HEK293T (cell line): ENCODE results near the gene TSPAN33.

Source experiments
- CTCF ChIA-PET: fragments of 350-600 bp; formaldehyde crosslinking; extraction: SDS; loops from one replicate; lab custom pipeline; 2021; ENCODE audit warnings: antibody characterized with exemption, inconsistent platforms; lab: Yijun Ruan, JAX
- POLR2A ChIA-PET: fragments of 350-600 bp; formaldehyde crosslinking; extraction: SDS; loops from one replicate; lab custom pipeline; 2020; ENCODE audit warnings: antibody characterized with exemption, inconsistent platforms; lab: Yijun Ruan, JAX
- DNase-seq: peaks from one replicate; pipeline ENCODE4 v3.0.0; 2012; ENCODE audit warnings: mixed read lengths; ENCODE audit errors: extremely low spot score
- BHLHE40 ChIP-seq: fragments of 450-650 bp; IDR thresholded peaks from 2 replicates; pipeline ENCODE4 v1.6.1; 2016; ENCODE audit warnings: mild to moderate bottlenecking, moderate library complexity, borderline replicate concordance
- CTBP1 ChIP-seq: fragments of 450-650 bp; IDR thresholded peaks from 2 replicates; pipeline ENCODE4 v1.6.1; 2016; ENCODE audit warnings: borderline replicate concordance
- ELF4 ChIP-seq: fragments of 450-650 bp; IDR thresholded peaks from 2 replicates; pipeline ENCODE4 v1.6.1; 2017; ENCODE audit warnings: antibody characterized with exemption
- FOXA1 ChIP-seq: fragments of 450-650 bp; IDR thresholded peaks from 2 replicates; pipeline ENCODE4 v1.6.1; 2016; ENCODE audit warnings: mild to moderate bottlenecking
- FOXK2 ChIP-seq: fragments of 450-650 bp; IDR thresholded peaks from 2 replicates; pipeline ENCODE4 v1.6.1; 2016; ENCODE audit warnings: mild to moderate bottlenecking
- FOXM1 ChIP-seq: fragments of 450-650 bp; IDR thresholded peaks from 2 replicates; pipeline ENCODE4 v1.6.1; 2017; ENCODE audit warnings: mild to moderate bottlenecking, borderline replicate concordance
- HDGF ChIP-seq: fragments of 450-650 bp; IDR thresholded peaks from 2 replicates; pipeline ENCODE4 v1.6.1; 2017; ENCODE audit warnings: antibody characterized with exemption, borderline replicate concordance
- L3MBTL2 ChIP-seq: fragments of 450-650 bp; conservative IDR thresholded peaks from 2 replicates; pipeline ENCODE4 v1.6.1; 2016; ENCODE audit warnings: mild to moderate bottlenecking
- LEF1 ChIP-seq: fragments of 450-650 bp; IDR thresholded peaks from 2 replicates; pipeline ENCODE4 v1.6.1; 2017; ENCODE audit warnings: mild to moderate bottlenecking, borderline replicate concordance
- NFRKB ChIP-seq: fragments of 450-650 bp; IDR thresholded peaks from 2 replicates; pipeline ENCODE4 v1.6.1; 2016; ENCODE audit warnings: mild to moderate bottlenecking, moderate library complexity
- PKNOX1 ChIP-seq: fragments of 450-650 bp; IDR thresholded peaks from 2 replicates; pipeline ENCODE4 v1.6.1; 2016
- SP1 ChIP-seq: fragments of 450-650 bp; IDR thresholded peaks from 2 replicates; pipeline ENCODE4 v1.6.1; 2017
- SUZ12 ChIP-seq: fragments of 450-650 bp; IDR thresholded peaks from 2 replicates; pipeline ENCODE4 v1.6.1; 2016; ENCODE audit warnings: mild to moderate bottlenecking
- TARDBP ChIP-seq: fragments of 450-650 bp; IDR thresholded peaks from 2 replicates; pipeline ENCODE4 v1.6.1; 2016
- ZNF384 ChIP-seq: fragments of 450-650 bp; IDR thresholded peaks from 2 replicates; pipeline ENCODE4 v1.6.1; 2016

The TSPAN33 gene

DNA sequence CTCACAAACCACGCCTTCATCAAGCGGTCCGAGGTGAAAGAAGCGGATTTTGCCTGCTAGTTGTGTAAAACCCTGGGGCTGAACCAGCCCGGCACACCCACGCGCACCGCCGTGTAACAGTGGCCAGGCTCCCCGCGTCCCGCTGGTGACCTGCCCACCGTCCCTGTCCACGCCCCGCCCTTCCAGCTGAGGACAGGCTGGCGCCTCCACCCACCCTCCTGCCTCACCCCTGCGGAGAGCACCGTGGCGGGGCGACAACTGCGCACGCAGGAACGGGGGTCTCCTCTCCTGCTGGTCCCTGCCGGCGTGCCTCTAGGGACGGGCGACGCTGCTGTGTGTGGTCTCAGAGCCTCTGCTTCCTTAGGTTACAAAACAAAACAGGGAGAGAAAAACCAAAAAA, 16.9 kb upstream of the TSPAN33 start:
- ChIA-PET CTCF (no interaction called here), POLR2A (no interaction called here)

DNA sequence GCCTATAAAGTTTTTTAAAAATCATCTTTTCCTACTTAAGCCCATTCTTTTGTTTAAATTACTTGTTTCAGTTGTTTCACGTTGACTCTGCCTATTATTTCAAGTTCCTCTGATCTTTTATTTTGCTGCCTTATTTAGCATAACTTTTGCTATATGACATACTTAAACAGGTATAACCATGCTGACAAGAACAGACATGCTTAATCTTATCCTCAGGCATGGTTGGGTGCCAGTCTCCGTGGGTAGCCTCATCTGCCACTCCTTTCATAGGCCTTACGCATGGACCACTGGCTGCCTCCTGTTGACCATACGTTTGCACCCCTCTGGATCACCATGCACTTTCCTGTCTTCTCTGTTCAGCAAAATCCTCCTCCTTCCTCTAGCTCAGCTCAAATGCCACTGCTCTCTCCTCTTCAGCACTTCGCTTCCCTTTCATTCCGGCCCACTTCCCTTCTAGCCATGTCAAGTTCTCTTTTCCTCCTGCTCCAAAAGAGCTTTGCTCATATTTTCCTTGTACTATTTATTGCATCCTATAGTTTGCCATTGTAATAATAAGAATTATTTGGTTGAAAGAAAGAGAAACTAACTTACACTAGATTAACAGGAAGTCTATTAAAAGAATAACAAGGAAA, 10.0 kb upstream of the TSPAN33 start:
- no peak for DNase-seq
- POLR2A ChIA-PET = no interaction called here
- no peak for TF ChIP-seq TARDBP
- CTCF ChIA-PET = no interaction called here

More for the DNA sequence above, 16.9 kb upstream of the TSPAN33 start:
- DNase-seq = no peak
- TF ChIP-seq ELF4 = no peak
- TF ChIP-seq SP1 = no peak
- TF ChIP-seq FOXK2 = no peak
- TF ChIP-seq BHLHE40 = no peak
- no peak for TF ChIP-seq NFRKB
- TF ChIP-seq FOXM1 = no peak
- no peak for TF ChIP-seq CTBP1
- TF ChIP-seq LEF1 = no peak
- TF ChIP-seq L3MBTL2 = no peak
- no peak for TF ChIP-seq PKNOX1

- ChIA-PET CTCF (interaction anchor here (1.1 to 1.2 kb wide), 2 partner anchors 27 to 46 kb away, joined by 3 to 10 read pairs; no protein-coding TSS in a partner anchor), POLR2A (no interaction called here)
- TF ChIP-seq L3MBTL2 (no peak), NFRKB (no peak), FOXK2 (no peak)
- DNase-seq = no peak
Measured at GRCh38 chr7:129136887-129137642, 7.4 kb upstream of the TSPAN33 start.

DNA sequence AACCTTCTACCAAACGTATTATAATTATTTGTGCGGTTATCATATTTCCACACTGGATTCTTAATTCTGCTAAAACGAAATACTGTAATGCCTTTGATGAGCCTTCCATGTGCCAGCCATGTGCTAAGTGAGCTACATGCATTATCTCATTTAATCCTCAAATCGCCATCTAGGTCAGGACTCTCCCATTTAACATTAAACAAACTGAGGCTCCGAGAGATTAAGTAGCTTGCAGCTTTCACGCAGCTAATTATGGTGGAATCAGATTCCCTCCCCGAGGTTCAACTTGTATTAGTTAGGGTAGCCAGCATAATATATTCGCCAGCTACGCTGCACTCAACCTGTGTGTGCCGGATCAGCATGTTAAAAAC, 798 bp upstream of the TSPAN33 start:
- CTCF ChIA-PET = interaction anchor here (0.6 to 1.4 kb wide), 2 partner anchors 20 to 59 kb away, joined by 3 to 8 read pairs; no protein-coding TSS in a partner anchor
- TF ChIP-seq SUZ12 (no peak), L3MBTL2 (peak; percentile 52), NFRKB (no peak), HDGF (no peak), ZNF384 (no peak), FOXA1 (no peak)
- DNase-seq = no peak
- POLR2A ChIA-PET = interaction anchor here (0.9 to 1.3 kb wide), 4 partner anchors 18 to 89 kb away, joined by 3 to 4 read pairs (median 3); no protein-coding TSS in a partner anchor

GRCh38 chr7:129144834-129145668, 544 bp downstream of the TSPAN33 start:
- no peak for TF ChIP-seq SUZ12
- TF ChIP-seq NFRKB = no peak
- TF ChIP-seq FOXM1 = no peak
- ChIA-PET POLR2A (interaction anchor here (1.2 to 1.3 kb wide), 3 partner anchors 19 to 91 kb away, joined by 3 to 4 read pairs (median 3); no protein-coding TSS in a partner anchor), CTCF (interaction anchor here (0.6 to 1.9 kb wide), 2 partner anchors 19 to 1093 kb away, joined by 3 to 6 read pairs; no protein-coding TSS in a partner anchor)
- DNase-seq = no peak

- TF ChIP-seq HDGF = no peak
- no peak for TF ChIP-seq FOXK2
- TF ChIP-seq ZNF384 = no peak
- TF ChIP-seq L3MBTL2 = no peak
- no peak for TF ChIP-seq TARDBP
- TF ChIP-seq NFRKB = no peak
- TF ChIP-seq FOXM1 = no peak
- no peak for TF ChIP-seq CTBP1
- TF ChIP-seq ELF4 = no peak
- DNase-seq = no peak
- POLR2A ChIA-PET = interaction anchor here (1.3 kb wide), 1 partner anchor 92 kb away, joined by 4 read pairs; no protein-coding TSS in a partner anchor
- CTCF ChIA-PET = interaction anchor here (1.9 kb wide), 1 partner anchor 17 kb away, joined by 6 read pairs; no protein-coding TSS in a partner anchor
Measured at GRCh38 chr7:129146237-129146979, 1.9 kb downstream of the TSPAN33 start.

- no peak for DNase-seq
- TF ChIP-seq FOXA1 (no peak), BHLHE40 (no peak), TARDBP (no peak), HDGF (no peak), CTBP1 (no peak), L3MBTL2 (no peak)
- ChIA-PET POLR2A (interaction anchor here (1.3 kb wide), 1 partner anchor 93 kb away, joined by 4 read pairs; no protein-coding TSS in a partner anchor), CTCF (interaction anchor here (0.6 kb wide), 1 partner anchor 18 kb away, joined by 4 read pairs; no protein-coding TSS in a partner anchor)
Measured at GRCh38 chr7:129147731-129148130, 3.2 kb downstream of the TSPAN33 start.
